PFSK-1 (cell line): ENCODE results near the gene CNIH3.

Experiments
- POLR2AphosphoS5 ChIP-seq: IDR thresholded peaks from 2 replicates; pipeline ENCODE4 v1.6.1; 2012; ENCODE audit warnings: low read depth, mild to moderate bottlenecking, control low read depth, low read length, moderate library complexity
- TAF1 ChIP-seq: IDR thresholded peaks from 2 replicates; pipeline ENCODE4 v1.6.1; 2012; ENCODE audit warnings: low read length, control low read depth, borderline replicate concordance; ENCODE audit not compliant: insufficient read depth

DNA sequence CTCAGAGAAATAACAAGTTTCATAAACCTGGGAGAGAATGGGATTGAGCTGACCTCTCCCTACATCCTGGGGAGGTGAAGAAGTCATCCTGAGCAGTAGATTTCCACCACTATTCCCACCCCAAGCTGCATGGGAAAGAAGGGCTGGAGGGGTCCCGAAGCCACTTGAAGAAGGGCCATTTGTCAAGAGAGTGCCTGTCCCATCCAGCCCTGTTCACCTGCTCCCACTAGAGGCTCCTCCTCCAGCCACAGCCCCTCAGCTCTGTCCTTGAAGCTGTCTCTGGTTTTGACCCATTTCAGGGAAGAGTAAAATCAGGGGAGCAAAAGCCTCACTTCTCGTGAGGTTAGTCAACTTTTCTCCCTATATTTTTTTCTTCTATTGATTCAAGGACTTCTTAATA is 157.5 kb downstream of the CNIH3 start:
- no peak for TF ChIP-seq TAF1
- no peak for TF ChIP-seq POLR2AphosphoS5
